GM19193 (cell line): ENCODE results near the gene OR10R2.

ENCODE experiments used
- POLR2A ChIP-seq: IDR thresholded peaks from 4 replicates; pipeline ENCODE4 v1.6.1; 2011; ENCODE audit not compliant: insufficient read depth, insufficient read length; ENCODE audit errors: extremely low read depth

The OR10R2 gene

GRCh38 chr1:158471920-158472319 lies at the start of gene OR10R2:
OR10R2 (plus strand) TSS chr1:158472220; CDS start chr1:158472326, 106 bp downstream.
- TF ChIP-seq POLR2A, result no peak

- TF ChIP-seq POLR2A, result no peak
Measured at GRCh38 chr1:158425027-158425426, 47.0 kb upstream of the OR10R2 start.

GRCh38 chr1:158426137-158426536 lies 45.9 kb upstream of the OR10R2 start, which contains the start of gene OR10K2:
OR10K2 (minus strand) TSS chr1:158426237; CDS start chr1:158420866, 5,371 bp downstream.
- TF ChIP-seq POLR2A, result no peak

GRCh38 chr1:158434741-158435140 lies 37.3 kb upstream of the OR10R2 start:
- no peak for TF ChIP-seq POLR2A

GRCh38 chr1:158445376-158445775 lies 26.6 kb upstream of the OR10R2 start:
- no peak for TF ChIP-seq POLR2A

GRCh38 chr1:158454537-158454936 lies 17.5 kb upstream of the OR10R2 start:
- no peak for TF ChIP-seq POLR2A

GRCh38 chr1:158457246-158457645 lies 14.8 kb upstream of the OR10R2 start:
- TF ChIP-seq POLR2A, result no peak

GRCh38 chr1:158458263-158458662 lies 13.8 kb upstream of the OR10R2 start:
- TF ChIP-seq POLR2A, result no peak

- TF ChIP-seq POLR2A, result no peak
Measured at GRCh38 chr1:158461534-158461933, 10.5 kb upstream of the OR10R2 start, which contains the start of gene OR10K1. OR10K1 (plus strand) TSS chr1:158461834; CDS start chr1:158465562, 3,728 bp downstream.

GRCh38 chr1:158485455-158485854 lies 13.4 kb downstream of the OR10R2 start:
- no peak for TF ChIP-seq POLR2A

- TF ChIP-seq POLR2A, result no peak
Measured at GRCh38 chr1:158491316-158491715, 19.3 kb downstream of the OR10R2 start.

- TF ChIP-seq POLR2A, result no peak
Measured at GRCh38 chr1:158493054-158493453, 21.0 kb downstream of the OR10R2 start.

GRCh38 chr1:158494796-158495195 lies 22.8 kb downstream of the OR10R2 start:
- no peak for TF ChIP-seq POLR2A

- no peak for TF ChIP-seq POLR2A
Measured at GRCh38 chr1:158496374-158496773, 24.4 kb downstream of the OR10R2 start.

GRCh38 chr1:158506369-158506987 lies 34.5 kb downstream of the OR10R2 start:
- no peak for TF ChIP-seq POLR2A

GRCh38 chr1:158507511-158507910 lies 35.5 kb downstream of the OR10R2 start:
- TF ChIP-seq POLR2A, result no peak

GRCh38 chr1:158509471-158510156 lies 37.6 kb downstream of the OR10R2 start:
- no peak for TF ChIP-seq POLR2A

GRCh38 chr1:158516966-158517365 lies 44.9 kb downstream of the OR10R2 start:
- no peak for TF ChIP-seq POLR2A
